Activated CD8-positive, alpha-beta memory T cell treated with anti-CD3 and anti-CD28 coated beads for 36 hours (primary cell): ENCODE results near the gene NAA80. TPM values are rescaled to one million over a fixed set of nuclear protein-coding genes. Genes with fewer than 3 reads are reported as not detected.

ENCODE experiments used
- CTCF ChIA-PET: fragments of 350-600 bp; sonication (Branson Sonifier 250); formaldehyde crosslinking; loops from one replicate; lab custom pipeline; 2021; ENCODE audit warnings: antibody characterized with exemption; lab: Charles Lee
- POLR2A ChIA-PET: fragments of 350-600 bp; sonication (Branson Sonifier 250); formaldehyde crosslinking; loops from one replicate; lab custom pipeline; 2021; ENCODE audit warnings: antibody characterized with exemption; lab: Charles Lee
- total RNA-seq, 2 experiments: library from RNA; stranded (reverse); gene quantifications; one replicate each; pipeline ENCODE4 v1.2.3, GENCODE V29; 2021

NAA80 gene
- total RNA-seq, 2 experiments from 2014 or later = 17.3 to 17.5 TPM

DNA sequence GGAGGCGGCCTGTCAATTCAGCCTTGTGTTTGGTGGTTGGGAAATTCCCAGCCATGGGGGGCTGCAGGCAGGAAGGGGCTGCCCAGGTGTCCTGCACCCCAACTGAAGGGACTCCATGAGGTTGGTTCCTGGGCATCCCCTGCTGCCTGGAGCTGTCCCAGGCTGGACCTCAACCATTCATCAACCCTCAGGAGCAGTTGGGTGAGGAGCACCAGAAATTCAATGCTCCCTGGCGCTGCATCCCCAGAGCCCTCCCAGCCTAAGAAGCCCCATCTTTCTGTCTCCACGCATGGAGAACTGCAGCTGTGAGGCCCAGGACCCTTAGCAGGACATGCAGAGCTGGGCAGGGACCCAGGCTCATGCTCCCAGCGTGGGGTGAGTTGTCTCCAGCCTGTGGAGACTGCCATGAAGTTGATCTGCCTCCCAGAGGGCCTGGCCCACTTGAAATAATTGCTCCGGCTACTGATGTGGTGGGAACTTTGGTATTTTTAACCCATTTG lies 38.2 kb downstream of the NAA80 start:
- ChIA-PET CTCF (interaction anchor here (1.6 to 4.9 kb wide), 4 partner anchors 9 to 33 kb away, joined by 4 to 62 read pairs (median 38); partner anchors contain the start of gene SEMA3B), POLR2A (interaction anchor here (0.7 to 1.2 kb wide), 2 partner anchors 18 to 67 kb away, joined by 3 to 4 read pairs; partner anchors contain the start of gene TUSC2)

DNA sequence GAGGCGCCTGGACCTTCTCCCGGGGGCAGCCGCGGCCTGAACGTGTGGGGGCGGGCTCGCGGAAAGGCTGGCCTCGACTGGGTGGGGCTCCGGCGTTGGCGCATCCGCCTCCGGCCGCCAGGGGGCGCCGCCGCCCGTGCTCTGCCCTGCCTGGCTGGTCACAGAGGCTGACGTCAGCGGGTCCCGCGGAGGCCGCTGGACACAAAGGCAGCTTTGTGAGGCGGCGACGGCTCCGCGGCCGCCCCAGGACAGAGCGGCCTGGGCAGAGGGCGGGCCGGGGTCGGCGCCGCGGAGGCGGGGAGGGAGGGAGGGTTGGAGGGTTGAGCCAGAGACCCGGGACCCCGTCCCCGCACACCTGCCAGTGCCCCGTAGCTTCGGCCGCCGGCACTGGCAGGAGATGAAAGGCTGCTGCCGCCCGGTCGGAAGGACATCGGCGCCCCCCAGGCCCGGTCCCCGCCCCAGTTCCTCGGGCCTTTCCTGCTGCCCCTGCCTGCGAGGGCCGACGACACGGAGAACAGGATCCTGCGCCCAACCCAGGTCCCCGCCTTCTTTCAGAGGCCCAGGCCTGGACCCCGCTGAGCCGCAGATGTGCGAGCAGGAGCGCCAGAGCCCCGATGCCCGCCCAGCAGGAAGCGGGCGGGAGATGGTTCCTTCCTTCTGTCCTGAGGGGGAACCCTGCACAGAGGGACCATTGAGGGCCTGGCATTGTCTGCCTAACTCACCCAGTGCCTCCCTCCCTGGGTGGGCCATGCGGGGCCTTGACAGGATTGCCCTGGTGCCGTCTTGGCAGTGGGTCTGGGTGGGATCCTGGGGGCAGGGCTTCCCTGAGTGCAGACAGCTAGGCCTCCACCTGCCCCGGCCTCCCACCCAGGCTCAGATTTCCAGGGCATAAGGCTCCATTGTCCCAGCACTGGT lies 38.9 kb downstream of the NAA80 start:
- CTCF ChIA-PET = interaction anchor here (0.6 to 4.9 kb wide), 19 partner anchors 9 to 76 kb away, joined by 3 to 62 read pairs (median 5); partner anchors contain the start of genes GNAI2 and SEMA3B
- POLR2A ChIA-PET = interaction anchor here (0.6 to 1.2 kb wide), 7 partner anchors 9 to 1650 kb away, joined by 3 to 5 read pairs (median 4); partner anchors contain the start of gene TUSC2

DNA sequence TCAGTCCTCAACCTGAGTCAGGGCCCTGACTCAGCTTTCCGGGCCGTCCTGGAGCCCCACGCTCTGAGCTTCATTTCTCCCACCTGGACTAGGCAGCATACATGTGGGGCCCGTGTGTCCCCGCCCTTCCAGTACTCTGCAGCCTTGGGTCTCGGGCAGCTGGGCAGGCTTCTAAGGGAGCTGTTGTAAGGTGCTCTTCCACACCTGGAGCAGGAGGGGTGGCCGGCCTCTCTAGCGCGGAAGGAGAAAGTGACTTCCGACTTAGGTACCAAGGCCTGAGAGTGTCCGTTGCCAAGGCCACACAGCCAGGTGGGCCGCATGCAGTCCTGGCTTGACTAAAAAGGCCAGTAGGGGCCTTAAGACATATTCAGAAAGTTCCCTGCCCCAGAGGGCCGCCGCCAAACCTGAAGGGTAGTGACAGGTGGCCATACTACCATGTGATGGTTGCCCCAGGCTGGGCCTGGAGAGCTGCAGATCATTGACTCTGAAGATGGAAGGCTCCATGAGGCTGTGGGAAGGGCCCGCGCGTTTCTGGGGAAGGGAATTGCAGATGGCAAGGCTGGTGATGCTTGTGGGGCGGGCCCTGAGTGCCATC lies 39.7 kb downstream of the NAA80 start:
- ChIA-PET CTCF (interaction anchor here (0.8 to 4.9 kb wide), 19 partner anchors 10 to 77 kb away, joined by 3 to 62 read pairs (median 5); partner anchors contain the start of genes GNAI2, IFRD2 and SEMA3B), POLR2A (interaction anchor here (0.6 to 0.8 kb wide), 8 partner anchors 8 to 1650 kb away, joined by 3 to 11 read pairs (median 4); no protein-coding TSS in a partner anchor)

DNA sequence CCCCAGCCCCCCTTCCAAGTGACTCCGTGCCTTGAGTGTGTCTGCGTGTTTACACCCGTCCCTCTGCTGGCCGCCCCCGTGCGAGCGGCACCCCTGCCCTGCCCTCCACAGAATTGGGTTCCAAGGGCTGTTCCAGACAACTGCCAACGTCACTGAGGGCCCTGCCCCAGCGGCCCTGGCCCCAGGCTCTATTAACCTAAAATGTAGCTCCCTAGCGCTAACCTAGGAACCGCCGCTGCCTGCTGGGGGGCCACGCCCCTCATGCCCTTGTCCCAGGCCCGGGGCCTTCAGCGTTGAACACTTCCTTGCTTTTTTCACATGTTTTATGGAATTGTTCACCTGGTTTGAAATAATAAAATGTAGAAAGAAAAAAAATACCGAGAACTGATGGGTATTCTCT lies 40.2 kb downstream of the NAA80 start:
- ChIA-PET CTCF (interaction anchor here (0.9 to 4.9 kb wide), 12 partner anchors 10 to 65 kb away, joined by 3 to 62 read pairs (median 10); partner anchors contain the start of genes GNAI2 and IFRD2), POLR2A (interaction anchor here (0.6 kb wide), 1 partner anchor 1134 kb away, joined by 3 read pairs; no protein-coding TSS in a partner anchor)

DNA sequence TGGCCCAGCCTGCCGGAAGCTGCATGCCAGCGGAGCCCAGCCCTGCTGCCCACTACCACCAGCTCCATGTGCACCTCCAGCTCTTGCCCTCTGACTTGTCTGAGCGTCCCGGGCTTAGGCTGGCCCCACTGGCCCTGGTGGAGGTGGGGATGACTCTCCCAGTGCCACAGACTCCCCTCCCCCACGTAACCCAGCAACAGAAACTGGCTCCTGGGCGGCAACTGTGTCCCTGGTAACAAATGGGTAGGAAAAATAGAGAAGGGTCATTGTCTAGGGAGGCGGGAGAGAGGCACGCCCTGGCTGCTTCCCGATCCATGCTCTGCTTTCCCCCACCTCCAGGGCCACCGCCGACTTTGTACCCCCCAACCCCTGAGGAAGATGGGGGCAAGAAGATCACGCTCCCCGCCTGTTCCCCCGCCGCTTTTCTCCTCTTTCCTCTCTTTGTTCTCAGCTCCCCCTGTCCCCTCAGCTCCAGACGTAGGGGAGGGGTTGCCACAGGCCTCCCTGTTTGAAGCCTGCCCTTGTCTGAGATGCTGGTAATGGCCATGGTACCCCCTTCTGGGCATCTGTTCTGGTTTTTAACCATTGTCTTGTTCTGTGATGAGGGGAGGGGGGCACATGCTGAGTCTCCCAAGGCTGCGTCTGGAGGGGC lies 41.0 kb downstream of the NAA80 start:
- CTCF ChIA-PET = interaction anchor here (2.5 to 4.9 kb wide), 6 partner anchors 9 to 64 kb away, joined by 13 to 62 read pairs (median 24); partner anchors contain the start of gene GNAI2
- POLR2A ChIA-PET = interaction anchor here (1.3 kb wide), 1 partner anchor 11 kb away, joined by 3 read pairs; no protein-coding TSS in a partner anchor

DNA sequence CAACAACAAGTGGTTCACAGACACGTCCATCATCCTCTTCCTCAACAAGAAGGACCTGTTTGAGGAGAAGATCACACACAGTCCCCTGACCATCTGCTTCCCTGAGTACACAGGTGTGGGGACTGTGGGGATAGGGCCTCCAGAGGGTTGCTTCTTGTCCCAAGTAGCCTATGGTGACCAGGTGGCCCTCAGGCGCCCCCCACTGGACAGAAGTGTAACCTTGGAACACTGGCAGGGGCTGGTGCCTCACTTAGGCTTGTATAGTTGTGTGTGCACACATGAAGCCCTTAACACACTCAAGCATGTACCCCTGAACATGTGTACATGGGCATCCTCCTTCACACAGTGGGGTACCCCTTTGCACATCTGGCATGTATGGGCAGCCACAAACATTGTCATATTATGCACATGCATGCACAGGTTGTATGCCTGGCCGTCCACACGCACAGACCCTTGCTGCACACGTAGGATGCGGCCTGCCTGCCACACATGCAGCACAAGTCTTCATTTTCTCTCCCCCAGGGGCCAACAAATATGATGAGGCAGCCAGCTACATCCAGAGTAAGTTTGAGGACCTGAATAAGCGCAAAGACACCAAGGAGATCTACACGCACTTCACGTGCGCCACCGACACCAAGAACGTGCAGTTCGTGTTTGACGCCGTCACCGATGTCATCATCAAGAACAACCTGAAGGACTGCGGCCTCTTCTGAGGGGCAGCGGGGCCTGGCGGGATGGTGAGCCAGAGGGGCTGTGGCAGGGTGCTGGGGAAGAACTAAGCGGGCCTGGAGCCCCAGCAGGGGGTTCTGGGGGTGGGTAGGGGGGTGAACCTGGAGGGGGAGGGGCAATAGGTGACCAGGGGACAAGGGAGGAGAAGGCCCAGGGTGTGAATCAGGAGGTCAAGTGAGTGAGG lies 42.0 kb downstream of the NAA80 start:
- ChIA-PET CTCF (interaction anchor here (0.6 to 4.9 kb wide), 13 partner anchors 8 to 64 kb away, joined by 3 to 62 read pairs (median 10); partner anchors contain the start of gene GNAI2), POLR2A (interaction anchor here (1.3 kb wide), 1 partner anchor 11 kb away, joined by 3 read pairs; no protein-coding TSS in a partner anchor)

DNA sequence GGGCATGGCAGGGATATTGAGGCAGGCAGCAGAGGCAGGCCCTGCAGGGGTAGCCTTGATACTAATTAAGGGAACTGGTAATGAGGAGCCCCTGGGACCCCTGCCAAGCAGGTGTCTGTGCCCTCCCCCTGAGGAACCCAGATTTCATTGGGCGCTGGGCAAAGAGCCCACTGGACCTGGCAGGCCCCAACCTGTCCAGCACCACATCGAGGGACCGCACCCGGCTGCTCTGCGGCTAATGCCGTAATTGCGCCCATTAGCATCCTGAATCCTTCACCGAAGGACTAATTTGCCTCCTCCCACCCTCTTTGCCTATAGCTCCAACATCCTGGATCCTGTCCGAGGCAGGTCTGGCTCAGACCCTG lies 44.0 kb downstream of the NAA80 start:
- ChIA-PET CTCF (interaction anchor here (1.0 to 2.7 kb wide), 3 partner anchors 9 to 60 kb away, joined by 3 to 11 read pairs (median 10); no protein-coding TSS in a partner anchor), POLR2A (no interaction called here)

DNA sequence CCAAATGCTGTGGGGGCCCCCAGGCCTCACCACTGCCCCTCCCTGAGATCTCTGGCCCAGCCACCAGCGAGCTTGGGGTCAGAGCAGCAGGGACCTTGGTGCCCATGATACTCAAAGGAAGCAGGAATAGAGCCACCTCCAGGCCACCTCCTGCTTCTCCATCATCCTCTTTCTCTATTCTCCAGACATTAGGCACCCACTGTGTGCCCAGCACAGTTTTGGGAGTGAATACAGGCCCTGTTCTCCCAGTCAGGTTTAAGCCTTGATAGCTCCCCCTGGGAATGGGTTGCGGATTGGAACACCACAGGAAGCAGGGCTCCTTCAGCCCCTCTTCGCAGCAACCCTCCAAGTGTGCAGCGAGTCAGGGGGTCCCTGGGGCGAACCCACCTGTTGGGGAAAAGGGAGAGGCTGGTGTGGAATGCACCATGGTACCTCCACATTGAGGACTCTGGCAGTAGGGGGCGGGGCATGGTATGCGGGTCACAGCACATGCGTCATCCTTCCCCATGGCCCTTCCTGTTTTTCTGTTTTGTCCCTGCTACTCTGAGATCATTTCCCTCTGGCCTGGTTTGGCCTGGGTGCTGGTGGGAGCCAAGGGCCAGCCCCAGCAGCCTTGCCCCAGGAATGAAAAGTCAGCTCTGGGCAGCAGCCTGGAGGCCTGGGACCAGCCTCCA lies 44.5 kb downstream of the NAA80 start:
- CTCF ChIA-PET = interaction anchor here (2.7 kb wide), 1 partner anchor 27 kb away, joined by 11 read pairs; no protein-coding TSS in a partner anchor
- POLR2A ChIA-PET = no interaction called here

DNA sequence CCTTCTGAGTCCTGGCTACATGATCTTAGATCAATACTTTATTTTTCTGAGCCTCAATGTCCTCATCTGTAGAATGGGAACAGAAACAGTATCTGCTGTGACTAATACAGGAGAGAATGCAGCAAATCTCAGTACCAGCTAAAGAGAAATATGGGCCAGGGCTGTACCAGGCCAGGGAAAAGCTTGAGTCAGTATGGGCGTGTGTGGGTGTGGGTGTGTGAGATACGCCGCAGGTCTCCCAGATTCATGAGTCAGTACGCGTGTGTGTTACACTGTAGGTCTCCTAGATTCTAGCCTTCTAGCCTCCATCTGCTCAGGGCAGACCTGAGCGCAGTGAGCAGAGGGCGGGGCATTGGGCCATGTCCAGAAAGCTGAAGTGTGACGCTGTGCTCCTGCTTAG lies 48.0 kb downstream of the NAA80 start:
- POLR2A ChIA-PET = interaction anchor here (0.8 kb wide), 1 partner anchor 9 kb away, joined by 4 read pairs; no protein-coding TSS in a partner anchor
- CTCF ChIA-PET = interaction anchor here (0.8 to 8.5 kb wide), 4 partner anchors 8 to 55 kb away, joined by 3 to 133 read pairs (median 32); no protein-coding TSS in a partner anchor

DNA sequence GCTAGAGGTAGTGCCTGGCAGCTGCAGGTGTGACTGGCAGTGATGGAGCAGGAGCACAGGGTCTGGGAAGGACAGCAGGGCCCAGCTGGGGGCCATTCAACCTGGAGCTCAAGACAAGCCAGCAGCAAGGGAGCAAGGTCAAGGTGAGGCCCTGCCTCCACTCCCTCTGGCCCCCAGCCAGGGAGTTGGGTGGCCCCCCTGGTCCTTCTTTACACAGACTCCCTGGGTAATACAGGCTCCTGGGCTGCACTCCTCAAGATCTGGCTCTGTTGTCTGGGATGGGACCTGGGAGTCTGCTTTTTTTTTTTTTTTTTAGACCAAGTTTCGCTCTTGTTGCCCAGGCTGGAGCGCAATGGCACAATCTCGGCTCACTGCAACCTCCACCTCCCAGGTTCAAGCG lies 48.7 kb downstream of the NAA80 start:
- POLR2A ChIA-PET = no interaction called here
- CTCF ChIA-PET = interaction anchor here (1.5 to 8.5 kb wide), 4 partner anchors 9 to 23 kb away, joined by 4 to 133 read pairs (median 34); no protein-coding TSS in a partner anchor

DNA sequence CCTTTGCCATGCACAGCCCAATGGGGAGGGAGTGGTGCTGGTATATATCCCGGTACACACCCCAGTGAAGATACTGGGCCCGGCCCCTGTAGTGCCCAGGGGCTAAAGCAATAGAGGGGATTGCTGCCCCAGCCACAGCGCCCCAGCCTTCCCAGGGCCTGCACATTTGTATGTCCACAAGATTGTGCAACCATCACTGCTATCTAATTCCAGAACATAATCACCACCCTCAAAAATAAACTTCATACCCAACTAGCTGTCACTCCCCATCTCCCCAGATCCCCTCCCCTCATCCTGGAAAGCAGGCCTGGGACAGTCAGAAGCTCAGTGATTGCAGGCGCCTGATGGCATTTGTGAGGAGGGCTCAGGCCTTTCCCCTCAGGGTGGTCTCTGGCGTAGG lies 49.7 kb downstream of the NAA80 start:
- POLR2A ChIA-PET = no interaction called here

DNA sequence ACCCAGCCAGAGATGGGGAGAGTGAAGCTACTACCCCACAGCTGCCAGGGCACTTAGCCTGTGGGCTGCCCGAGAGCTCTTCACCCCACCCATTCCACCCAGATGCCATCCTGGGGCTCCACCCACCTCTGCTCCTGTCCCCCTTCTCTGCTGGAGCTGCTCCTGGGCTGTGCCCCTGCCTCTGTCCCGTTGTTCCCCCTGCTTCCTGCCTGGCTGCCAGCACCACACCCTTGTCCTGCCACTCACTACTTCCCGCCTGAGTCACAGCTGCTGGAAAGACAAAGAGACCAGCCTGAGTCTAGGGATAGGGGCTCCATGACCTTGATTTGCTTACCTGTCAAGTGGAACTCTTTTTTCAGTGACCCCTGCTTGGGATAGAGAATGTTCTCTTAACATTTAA lies 50.8 kb downstream of the NAA80 start:
- POLR2A ChIA-PET = no interaction called here
- CTCF ChIA-PET = interaction anchor here (1.0 to 8.5 kb wide), 4 partner anchors 11 to 56 kb away, joined by 3 to 133 read pairs (median 32); no protein-coding TSS in a partner anchor

More for the DNA sequence above, 49.7 kb downstream of the NAA80 start:
- CTCF ChIA-PET = interaction anchor here (1.0 to 8.5 kb wide), 6 partner anchors 10 to 57 kb away, joined by 3 to 133 read pairs (median 6); no protein-coding TSS in a partner anchor

DNA sequence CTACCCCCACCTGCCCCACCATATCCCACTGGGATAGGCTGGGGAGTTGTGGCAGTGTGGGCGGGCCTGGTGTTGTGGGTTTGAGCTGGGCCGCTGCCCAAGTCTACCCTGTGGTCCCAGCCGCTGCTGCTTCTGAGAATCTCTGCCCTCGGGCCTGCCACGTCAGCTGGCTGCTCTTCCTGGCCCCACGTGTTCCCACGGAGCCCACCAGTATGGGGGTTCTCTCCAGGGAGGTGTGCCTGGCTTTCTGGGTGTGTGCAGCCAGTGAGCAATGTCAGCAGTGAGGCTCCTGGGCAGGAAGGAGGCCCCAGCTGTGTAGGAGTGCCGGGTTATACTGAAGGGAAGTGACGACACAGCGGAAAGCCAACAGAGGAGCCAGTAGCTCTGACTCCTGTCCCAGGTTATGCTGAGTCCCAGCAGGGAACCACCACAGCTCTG lies 52.7 kb downstream of the NAA80 start:
- ChIA-PET POLR2A (interaction anchor here (0.5 to 1.6 kb wide), 14 partner anchors 9 to 98 kb away, joined by 3 to 17 read pairs (median 3); partner anchors contain the start of genes GNAI2 and IFRD2), CTCF (interaction anchor here (0.6 to 8.5 kb wide), 23 partner anchors 10 to 326 kb away, joined by 3 to 133 read pairs (median 4); partner anchors contain the start of genes GNAI2, GNAT1, IFRD2 and RASSF1)
